GM19452 (cell line): ENCODE results near the gene MAP1B.

Experiments used
- ATAC-seq: cut with Tn5 transposase; IDR thresholded peaks from one replicate; pipeline ENCODE4 v1.9.1; 2021; ENCODE audit not compliant: unreplicated experiment

The MAP1B gene

DNA sequence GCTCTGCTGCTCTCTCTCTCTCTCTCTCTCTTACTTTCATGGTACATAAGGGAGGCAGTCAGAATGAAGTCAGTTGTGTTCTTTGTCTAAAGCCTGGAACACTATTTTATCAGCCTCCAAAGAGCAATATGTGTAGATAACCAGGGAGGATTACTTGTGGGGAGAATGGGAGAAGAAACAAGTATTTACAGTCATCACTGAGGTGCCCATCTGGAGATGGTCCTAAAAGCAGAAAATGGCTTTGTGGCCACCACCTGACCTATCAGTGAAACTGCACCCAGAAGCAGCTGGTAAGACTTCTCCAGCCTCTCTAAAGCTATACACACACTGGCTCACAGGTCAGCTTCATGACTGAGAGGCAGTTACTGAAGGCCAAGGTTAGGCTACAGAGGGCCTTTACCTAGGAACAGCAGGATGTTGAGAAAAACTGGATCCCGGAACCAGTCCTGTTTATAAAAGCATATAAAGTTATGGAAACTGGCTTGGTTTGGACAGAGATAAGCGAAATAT, 137.6 kb downstream of the MAP1B start:
- ATAC-seq = peak; percentile 94

- ATAC-seq = no peak
Observed at GRCh38 chr5:72245546-72245945, 138.3 kb downstream of the MAP1B start.

DNA sequence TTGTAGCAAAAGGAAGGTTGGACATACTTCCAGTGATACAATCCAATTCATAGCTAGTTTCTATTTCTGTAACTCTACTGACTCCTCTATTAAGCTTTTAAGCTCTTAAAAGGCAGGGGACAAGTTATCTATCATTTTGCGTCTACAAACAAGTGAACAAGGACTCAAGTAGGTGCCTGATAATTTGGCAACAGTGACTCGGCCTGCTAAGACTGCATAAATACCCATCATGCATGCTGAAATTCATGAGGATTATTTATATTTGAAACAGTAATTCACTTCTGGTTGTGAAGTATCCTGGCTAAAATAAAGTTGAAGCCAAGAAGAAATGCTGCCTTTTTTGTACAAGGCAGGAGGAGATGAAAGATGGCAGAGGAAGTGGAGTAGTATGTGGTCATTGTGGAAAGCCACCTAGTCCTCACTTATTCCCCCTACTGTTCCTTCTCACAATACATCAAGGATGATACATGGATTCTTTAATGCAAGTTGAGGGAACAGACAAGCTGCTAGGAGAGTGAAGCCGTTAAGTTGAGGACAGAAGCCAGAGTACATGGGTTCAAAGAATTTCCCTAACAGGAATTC, 138.8 kb downstream of the MAP1B start:
- no peak for ATAC-seq

DNA sequence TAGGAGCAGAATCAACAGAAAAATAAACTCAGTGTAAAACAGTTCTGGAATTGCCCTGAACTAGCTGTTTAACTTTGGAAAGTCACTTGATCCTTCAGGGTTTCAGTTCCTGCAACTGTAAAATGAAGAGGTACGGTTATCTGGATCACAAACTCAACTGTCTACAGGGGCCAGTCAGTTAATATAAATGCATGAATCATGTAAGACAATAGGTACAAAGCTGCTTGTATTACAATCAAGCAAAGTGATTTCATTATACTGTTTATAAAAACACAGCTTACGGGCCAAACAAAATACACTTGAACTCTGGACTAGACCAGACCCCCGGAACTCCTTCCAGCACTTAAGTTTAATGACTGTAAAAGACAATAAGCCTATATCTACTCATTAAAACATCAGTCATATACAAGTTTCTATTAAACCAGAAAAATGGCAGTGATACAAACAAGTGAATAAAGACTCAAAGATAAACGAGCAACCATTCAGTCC, 139.7 kb downstream of the MAP1B start:
- no peak for ATAC-seq

DNA sequence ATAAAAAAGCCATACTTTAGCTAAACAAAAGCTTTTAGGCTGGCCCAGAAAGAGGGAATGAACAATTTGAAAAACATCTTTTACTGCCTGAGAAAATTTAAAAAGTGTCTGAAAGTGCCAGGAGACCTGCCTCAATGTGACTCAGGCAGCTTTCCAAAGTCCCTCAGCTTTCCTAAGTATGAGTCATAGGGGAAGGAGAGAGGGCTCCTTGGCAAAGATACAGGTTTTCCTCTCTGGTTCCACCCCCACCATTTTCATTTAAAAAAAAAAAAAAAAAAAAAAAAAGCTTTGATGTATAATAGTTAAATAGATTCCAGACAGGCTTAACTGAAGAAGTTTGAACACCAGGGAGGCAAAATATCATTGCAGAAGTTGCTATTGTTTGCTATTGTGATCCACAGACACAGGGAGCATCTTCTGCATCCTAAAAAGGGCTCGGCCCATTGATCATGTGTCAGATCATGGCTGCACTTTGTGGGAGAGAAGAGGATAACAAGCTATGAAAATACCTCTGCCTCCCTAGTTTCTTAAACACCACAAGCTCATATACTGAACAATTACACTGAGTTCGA, 141.2 kb downstream of the MAP1B start:
- ATAC-seq = no peak

- ATAC-seq = no peak
Observed at GRCh38 chr5:72251386-72251785, 144.1 kb downstream of the MAP1B start.

- no peak for ATAC-seq
Observed at GRCh38 chr5:72252008-72252407, 144.7 kb downstream of the MAP1B start.

DNA sequence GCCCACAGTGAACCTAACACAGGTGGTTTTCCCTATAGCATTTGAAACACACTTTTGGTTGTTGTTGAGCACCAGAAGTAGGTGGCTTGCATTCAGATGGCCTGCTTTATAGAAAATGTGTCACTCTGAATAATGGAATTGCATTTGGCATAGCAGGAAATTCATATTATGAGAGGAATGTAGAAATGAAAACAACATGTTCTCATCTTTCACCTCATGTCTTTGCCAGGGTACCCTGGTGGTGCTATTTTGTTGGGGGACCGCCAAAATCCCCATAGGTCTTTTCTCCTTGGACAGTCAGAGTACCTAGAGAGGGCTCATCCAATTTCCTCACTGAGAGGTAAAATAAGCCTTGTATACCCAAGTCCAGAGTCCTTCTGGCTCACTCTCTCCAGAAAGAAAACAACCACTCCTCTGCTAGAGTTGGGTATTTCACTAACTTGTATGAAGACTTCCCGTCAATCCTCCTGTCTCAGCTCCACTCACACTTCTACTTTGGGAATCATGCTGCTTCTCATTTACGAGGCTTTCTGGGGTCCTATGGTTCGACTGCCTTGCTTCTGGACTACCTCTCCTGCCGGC, 145.4 kb downstream of the MAP1B start:
- ATAC-seq = no peak

- ATAC-seq = no peak
Observed at GRCh38 chr5:72255237-72255636, 148.0 kb downstream of the MAP1B start.

GRCh38 chr5:72255670-72256069, 148.4 kb downstream of the MAP1B start:
- ATAC-seq = no peak

GRCh38 chr5:72256536-72256935, 149.3 kb downstream of the MAP1B start:
- no peak for ATAC-seq
